ENCODE measurements around the gene KLK7. TPM values are rescaled to one million over a fixed set of nuclear protein-coding genes. Genes with fewer than 3 reads are reported as not detected.

Gene KLK7
- total and polyA plus RNA-seq, 2 experiments from 2014 or later, result 0.20 to 2.8 TPM

DNA sequence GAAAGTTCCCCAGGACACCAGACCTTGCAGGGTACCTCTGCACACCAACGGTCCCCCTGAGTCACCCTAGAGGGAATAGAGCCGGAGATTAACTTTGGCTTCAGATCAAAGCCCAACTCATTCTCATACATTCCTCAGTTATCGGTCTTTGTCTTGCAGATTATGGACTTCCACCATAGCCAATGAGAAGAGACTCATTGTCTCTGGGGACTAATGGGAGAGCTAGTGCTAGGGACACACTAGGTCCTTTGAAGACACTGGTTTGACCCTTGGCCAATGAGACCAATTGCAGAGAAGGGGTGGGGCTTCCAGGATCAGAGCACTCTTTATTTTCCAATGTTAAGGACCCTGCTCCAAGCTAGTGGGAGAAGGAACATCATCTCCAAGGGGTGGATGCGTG, 6.1 kb downstream of the KLK7 start:
- DNase-seq (ENCODE audit: low spot score), result no peak
- H3K27me3 ChIP-seq, result peaks cover 6% of the 10 kb centered on the region
- H3K79me2 ChIP-seq, result no peaks in the 10 kb centered on the region
- H3K27ac ChIP-seq, result no peak overlapping the region
- H3K36me3 ChIP-seq (replicated peaks; ENCODE audit: insufficient read depth, low read depth), result no peaks in the 10 kb centered on the region
- no peak overlapping the region for H3K4me3 ChIP-seq
- H3K4me1 ChIP-seq (ENCODE audit: insufficient read depth), result no peaks in the 10 kb centered on the region
- no peaks in the 10 kb centered on the region for H3K9me3 ChIP-seq (ENCODE audit: low read depth)
- H3K4me2 ChIP-seq, result no peak overlapping the region
- WGBS (ENCODE audit: low lambda C conversion rate, missing lambda C conversion rate), result 81% methylated on average over 4 of the region's 4 CpGs
- no peaks in the 10 kb centered on the region for H3K9me2 ChIP-seq (replicated peaks; ENCODE audit: insufficient read depth)
- no peaks in the 10 kb centered on the region for H4K20me1 ChIP-seq (ENCODE audit: insufficient read depth, poor library complexity, severe bottlenecking)
- TF ChIP-seq, protein P1, sequence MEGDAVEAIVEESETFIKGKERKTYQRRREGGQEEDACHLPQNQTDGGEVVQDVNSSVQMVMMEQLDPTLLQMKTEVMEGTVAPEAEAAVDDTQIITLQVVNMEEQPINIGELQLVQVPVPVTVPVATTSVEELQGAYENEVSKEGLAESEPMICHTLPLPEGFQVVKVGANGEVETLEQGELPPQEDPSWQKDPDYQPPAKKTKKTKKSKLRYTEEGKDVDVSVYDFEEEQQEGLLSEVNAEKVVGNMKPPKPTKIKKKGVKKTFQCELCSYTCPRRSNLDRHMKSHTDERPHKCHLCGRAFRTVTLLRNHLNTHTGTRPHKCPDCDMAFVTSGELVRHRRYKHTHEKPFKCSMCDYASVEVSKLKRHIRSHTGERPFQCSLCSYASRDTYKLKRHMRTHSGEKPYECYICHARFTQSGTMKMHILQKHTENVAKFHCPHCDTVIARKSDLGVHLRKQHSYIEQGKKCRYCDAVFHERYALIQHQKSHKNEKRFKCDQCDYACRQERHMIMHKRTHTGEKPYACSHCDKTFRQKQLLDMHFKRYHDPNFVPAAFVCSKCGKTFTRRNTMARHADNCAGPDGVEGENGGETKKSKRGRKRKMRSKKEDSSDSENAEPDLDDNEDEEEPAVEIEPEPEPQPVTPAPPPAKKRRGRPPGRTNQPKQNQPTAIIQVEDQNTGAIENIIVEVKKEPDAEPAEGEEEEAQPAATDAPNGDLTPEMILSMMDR (IDR thresholded peaks at IDR 0.05; ENCODE audit: poor library complexity), result no peak
- no peak for TF ChIP-seq EZH2phosphoT487 (IDR thresholded peaks at IDR 0.05; ENCODE audit: low read depth, severe bottlenecking, unreplicated experiment)
- no peak for TF ChIP-seq EZH2 (IDR thresholded peaks at IDR 0.05; ENCODE audit: borderline replicate concordance)
- H2AFZ ChIP-seq, result no peak overlapping the region

DNA sequence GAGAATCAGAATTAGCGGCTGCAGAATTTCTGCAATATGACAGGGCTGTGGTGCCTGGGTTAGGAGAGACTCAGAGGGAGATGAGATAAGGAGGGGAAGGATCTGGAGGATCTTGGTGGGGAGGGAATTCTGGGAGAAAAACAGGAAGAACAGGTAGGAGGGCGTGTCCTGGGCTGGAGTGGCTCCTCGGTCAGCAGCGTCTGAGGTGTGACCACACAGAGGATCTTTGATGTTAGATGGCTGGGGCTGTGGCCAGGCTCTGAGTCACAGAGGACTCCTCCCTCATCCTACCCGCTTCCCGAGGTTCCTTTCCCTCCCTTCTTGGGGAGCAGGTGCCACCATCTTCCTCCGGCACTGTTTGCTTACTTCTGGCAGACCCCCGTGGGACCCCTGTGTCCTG, 8.0 kb downstream of the KLK7 start:
- H3K4me3 ChIP-seq, result no peak overlapping the region
- H3K9me2 ChIP-seq (replicated peaks; ENCODE audit: insufficient read depth), result no peaks in the 10 kb centered on the region
- H3K4me1 ChIP-seq (ENCODE audit: insufficient read depth), result no peaks in the 10 kb centered on the region
- WGBS (ENCODE audit: low lambda C conversion rate, missing lambda C conversion rate), result 11% methylated on average over 8 of the region's 8 CpGs
- no peaks in the 10 kb centered on the region for H3K79me2 ChIP-seq
- peaks cover 2% of the 10 kb centered on the region for H3K27me3 ChIP-seq
- no peaks in the 10 kb centered on the region for H4K20me1 ChIP-seq (ENCODE audit: insufficient read depth, poor library complexity, severe bottlenecking)
- H3K36me3 ChIP-seq (replicated peaks; ENCODE audit: insufficient read depth, low read depth), result no peaks in the 10 kb centered on the region
- H3K9me3 ChIP-seq (ENCODE audit: low read depth), result no peaks in the 10 kb centered on the region
- no peak overlapping the region for H3K4me2 ChIP-seq
- DNase-seq (ENCODE audit: low spot score), result peak; percentile 80
- no peak overlapping the region for H3K27ac ChIP-seq
- no peak overlapping the region for H2AFZ ChIP-seq
- TF ChIP-seq EZH2 (IDR thresholded peaks at IDR 0.05; ENCODE audit: borderline replicate concordance), result no peak
- TF ChIP-seq EZH2phosphoT487 (IDR thresholded peaks at IDR 0.05; ENCODE audit: low read depth, severe bottlenecking, unreplicated experiment), result no peak
- TF ChIP-seq, protein P1 (IDR thresholded peaks at IDR 0.05; ENCODE audit: poor library complexity), result no peak

DNA sequence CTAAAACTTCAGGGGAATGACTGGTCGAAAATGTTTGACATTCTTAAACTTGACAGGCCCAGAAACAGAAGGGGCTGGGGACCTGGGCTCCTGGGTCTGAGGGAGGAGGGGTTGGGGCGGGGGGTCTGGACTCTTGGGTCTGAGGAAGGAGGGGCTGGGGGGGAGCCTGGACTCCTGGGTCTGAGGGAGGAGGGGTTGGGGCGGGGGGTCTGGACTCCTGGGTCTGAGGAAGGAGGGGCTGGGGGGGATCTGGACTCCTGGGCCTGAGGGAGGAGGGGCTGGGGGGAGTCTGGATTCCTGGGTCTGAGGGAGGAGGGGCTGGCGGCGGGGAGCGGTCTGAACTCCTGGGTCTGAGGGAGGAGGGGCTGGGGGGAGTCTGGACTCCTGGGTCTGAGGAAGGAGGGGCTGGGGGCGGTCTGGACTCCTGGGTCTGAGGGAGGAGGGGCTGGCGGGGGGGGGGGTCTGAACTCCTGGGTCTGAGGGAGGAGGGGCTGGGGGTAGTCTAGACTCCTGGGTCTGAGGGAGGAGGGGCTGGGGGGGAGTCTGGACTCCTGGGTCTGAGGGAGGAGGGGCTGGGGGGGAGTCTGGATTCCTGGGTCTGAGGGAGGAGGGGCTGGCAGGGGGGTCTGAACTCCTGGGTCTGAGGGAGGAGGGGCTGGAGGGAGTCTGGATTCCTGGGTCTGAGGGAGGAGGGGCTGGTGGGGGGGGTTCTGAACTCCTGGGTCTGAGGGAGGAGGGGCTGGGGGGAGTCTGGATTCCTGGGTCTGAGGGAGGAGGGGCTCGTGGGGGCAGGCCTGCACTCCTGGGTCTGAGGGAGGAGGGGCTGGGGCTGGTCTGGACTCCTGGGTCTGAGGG, 8.8 kb downstream of the KLK7 start:
- WGBS (ENCODE audit: low lambda C conversion rate, missing lambda C conversion rate), result 19% methylated on average over 1 of the region's 9 CpGs
- Histone ChIP-seq H3K27me3 (no peaks in the 10 kb centered on the region), H3K79me2 (no peaks in the 10 kb centered on the region), H3K4me2 (no peak overlapping the region), H3K4me1 (ENCODE audit: insufficient read depth) (no peaks in the 10 kb centered on the region), H2AFZ (no peak overlapping the region), H3K4me3 (no peak overlapping the region), H3K27ac (no peak overlapping the region), H3K9me2 (replicated peaks; ENCODE audit: insufficient read depth) (no peaks in the 10 kb centered on the region), H4K20me1 (ENCODE audit: insufficient read depth, poor library complexity, severe bottlenecking) (no peaks in the 10 kb centered on the region), H3K9me3 (ENCODE audit: low read depth) (no peaks in the 10 kb centered on the region), H3K36me3 (replicated peaks; ENCODE audit: insufficient read depth, low read depth) (no peaks in the 10 kb centered on the region)
- no peak for DNase-seq (ENCODE audit: low spot score)
- TF ChIP-seq, protein P1 (IDR thresholded peaks at IDR 0.05; ENCODE audit: poor library complexity), result no peak

Measured in hepatocyte (in vitro differentiated cells).